Vein endothelial cell (primary cell): ENCODE results near the gene MDM2. TPM values are rescaled to one million over a fixed set of nuclear protein-coding genes. Genes with fewer than 3 reads are reported as not detected.

ENCODE experiments used
- total RNA-seq: library from RNA; depleted of rRNA; stranded (reverse); fragments of >200 nt; gene quantifications from 2 replicates; pipeline ENCODE4 v1.2.3, GENCODE V29; 2012

The MDM2 gene
- total RNA-seq: 285 and 542 TPM in 2 replicates

GRCh38 chr12:68807576-68808387 is at the start of gene MDM2:
TSS of gene MDM2 (plus strand) at chr12:68808177. CDS start at chr12:68808478, 301 bp downstream.

Other genes starting within 250 kb of the MDM2 start
- 130 and 212 TPM in 2 replicates for gene RAP1B, start 197.3 kb upstream of the MDM2 start, total RNA-seq
- 46.1 and 82.6 TPM in 2 replicates for gene NUP107, start 121.2 kb upstream of the MDM2 start, total RNA-seq
- gene SLC35E3, start 62.0 kb upstream of the MDM2 start, total RNA-seq: 4.2 and 5.0 TPM in 2 replicates
- 1.3 and 2.7 TPM in 2 replicates for gene CPM, start 125.0 kb downstream of the MDM2 start, total RNA-seq